Sigmoid colon (tissue), 7 donors: ENCODE measurements around the gene GPC6. TPM values are rescaled to one million over a fixed set of nuclear protein-coding genes. Genes with fewer than 3 reads are reported as not detected.

Source experiments
- DNase-seq: peaks from one replicate; pipeline ENCODE4 v3.0.0-alpha.2; 2019
- H3K27ac ChIP-seq, 4 donors: fragments of 200-600 bp; sonication (generic); one replicate each; pipeline ENCODE4 v1.5.1; 2016 to 2019; ENCODE audit warnings: mild to moderate bottlenecking in 1 of 4
- H3K27me3 ChIP-seq, 3 donors: fragments of 200-600 bp; sonication (generic); one replicate each; pipeline ENCODE4 v1.5.1; 2019; ENCODE audit warnings: mild to moderate bottlenecking in 1 of 3
- H3K36me3 ChIP-seq, 4 donors: fragments of 200-600 bp; sonication (generic); one replicate each; pipeline ENCODE4 v1.5.1; 2016 to 2019
- H3K4me1 ChIP-seq, 4 donors: fragments of 200-600 bp; sonication (generic); one replicate each; pipeline ENCODE4 v1.5.1; 2017 to 2019
- H3K4me3 ChIP-seq, 4 donors: fragments of 200-600 bp; sonication (generic); one replicate each; pipeline ENCODE4 v1.5.1; 2017 to 2019; ENCODE audit warnings: mild to moderate bottlenecking in 2 of 4, moderate library complexity in 1 of 4
- H3K9me3 ChIP-seq, 4 donors: fragments of 200-600 bp in 3 of 4; sonication (generic) in 3 of 4; one replicate each; pipeline versions ENCODE4 v1.5.1 to v1.6.1; 2013 to 2019
- EP300 ChIP-seq, 4 donors: sonication (generic); formaldehyde crosslinking; IDR thresholded peaks; one replicate each; pipeline ENCODE4 v1.6.1; 2017; ENCODE audit warnings: antibody characterized with exemption in 4 of 4
- POLR2A ChIP-seq, 2 donors: fragments of 450-650 bp; IDR thresholded peaks; one replicate each; pipeline ENCODE4 v1.6.1; 2016; ENCODE audit warnings: antibody characterized with exemption in 2 of 2, mild to moderate bottlenecking in 2 of 2, moderate library complexity in 2 of 2
- POLR2AphosphoS5 ChIP-seq, 4 donors: sonication (generic); formaldehyde crosslinking; IDR thresholded peaks; one replicate each; pipeline ENCODE4 v1.6.1; 2017; ENCODE audit warnings: antibody characterized with exemption in 4 of 4
- WGBS, 2 donors: extraction: QIAGEN DNeasy Blood & Tissue Kit; methylation state at CpG; one replicate each; pipeline ENCODE4 v1.1.7; 2013; 5-methylcytosine and 5-hydroxymethylcytosine counted together
- intact Hi-C: fragments of 100-400 bp; cut with DNase I; formaldehyde crosslinking; loops from one replicate; pipeline ENCODE4 v1.15.1; 2023
- polyA plus RNA-seq, 3 donors: library from polyadenylated mRNA; stranded (reverse); fragments of 200-250 nt; gene quantifications; one replicate each; pipeline ENCODE4 v1.2.3, GENCODE V29; 2013
- total RNA-seq, 4 donors: library from RNA; depleted of rRNA; stranded (reverse); fragments of >200 nt; gene quantifications; one replicate each; pipeline ENCODE4 v1.1.0, GENCODE V29; 2016
- TF ChIP-seq, protein P1 (sequence below), 4 experiments: fragments of 450-650 bp in 3 of 4; fragments of 200-600 bp in 1 of 4; IDR thresholded peaks; one replicate each; pipeline ENCODE4 v1.5.1; 2016 to 2019; ENCODE audit warnings: antibody characterized with exemption in 4 of 4, mild to moderate bottlenecking in 3 of 4, moderate library complexity in 2 of 4
- donor health status: healthy with polysubstance abuse.
- donor health status: Bipolar disorder and iron deficiency.
- donor health status: healthy.

GPC6 gene
- total and polyA plus RNA-seq, 7 donors = 0.23 to 27.5 (median 14.4) TPM

GRCh38 chr13:94305463-94305862 lies 1078.9 kb downstream of the GPC6 start:
- H3K27ac ChIP-seq = peak overlapping the region in 1 of 4 donors; percentile 16
- 38 to 57% methylated on average over 1 of the region's 1 CpG for WGBS, 2 donors
- H3K9me3 ChIP-seq = no peaks in the 10 kb centered on the region
- peaks cover 0 to 27% (median 15%) of the 10 kb centered on the region in 4 donors for H3K4me1 ChIP-seq
- TF ChIP-seq, protein P1, sequence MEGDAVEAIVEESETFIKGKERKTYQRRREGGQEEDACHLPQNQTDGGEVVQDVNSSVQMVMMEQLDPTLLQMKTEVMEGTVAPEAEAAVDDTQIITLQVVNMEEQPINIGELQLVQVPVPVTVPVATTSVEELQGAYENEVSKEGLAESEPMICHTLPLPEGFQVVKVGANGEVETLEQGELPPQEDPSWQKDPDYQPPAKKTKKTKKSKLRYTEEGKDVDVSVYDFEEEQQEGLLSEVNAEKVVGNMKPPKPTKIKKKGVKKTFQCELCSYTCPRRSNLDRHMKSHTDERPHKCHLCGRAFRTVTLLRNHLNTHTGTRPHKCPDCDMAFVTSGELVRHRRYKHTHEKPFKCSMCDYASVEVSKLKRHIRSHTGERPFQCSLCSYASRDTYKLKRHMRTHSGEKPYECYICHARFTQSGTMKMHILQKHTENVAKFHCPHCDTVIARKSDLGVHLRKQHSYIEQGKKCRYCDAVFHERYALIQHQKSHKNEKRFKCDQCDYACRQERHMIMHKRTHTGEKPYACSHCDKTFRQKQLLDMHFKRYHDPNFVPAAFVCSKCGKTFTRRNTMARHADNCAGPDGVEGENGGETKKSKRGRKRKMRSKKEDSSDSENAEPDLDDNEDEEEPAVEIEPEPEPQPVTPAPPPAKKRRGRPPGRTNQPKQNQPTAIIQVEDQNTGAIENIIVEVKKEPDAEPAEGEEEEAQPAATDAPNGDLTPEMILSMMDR (IDR thresholded peaks at IDR 0.05) = no peak
- TF ChIP-seq EP300 (IDR thresholded peaks at IDR 0.05) (no peak), POLR2AphosphoS5 (IDR thresholded peaks at IDR 0.05) (no peak), POLR2A (IDR thresholded peaks at IDR 0.05) (no peak)
- no peaks in the 10 kb centered on the region for H3K36me3 ChIP-seq
- no peaks in the 10 kb centered on the region for H3K27me3 ChIP-seq
- intact Hi-C loops = no loop called here
- no peak for DNase-seq
- no peak overlapping the region for H3K4me3 ChIP-seq

- peaks cover 0 to 29% (median 19%) of the 10 kb centered on the region in 4 donors for H3K4me1 ChIP-seq
- intact Hi-C loops = no loop called here
- DNase-seq = no peak
- H3K27me3 ChIP-seq = no peaks in the 10 kb centered on the region
- 86 to 93% methylated on average over 4 of the region's 4 CpGs for WGBS, 2 donors
- H3K27ac ChIP-seq = peak overlapping the region in 1 of 4 donors; percentile 16
- H3K36me3 ChIP-seq = no peaks in the 10 kb centered on the region
- TF ChIP-seq POLR2AphosphoS5 (IDR thresholded peaks at IDR 0.05) = no peak
- TF ChIP-seq EP300 (IDR thresholded peaks at IDR 0.05) = no peak
- TF ChIP-seq, protein P1 (IDR thresholded peaks at IDR 0.05) = no peak
- no peak for TF ChIP-seq POLR2A (IDR thresholded peaks at IDR 0.05)
- no peaks in the 10 kb centered on the region for H3K9me3 ChIP-seq
- no peak overlapping the region for H3K4me3 ChIP-seq
Measured at GRCh38 chr13:94305934-94306333, 1079.3 kb downstream of the GPC6 start.

DNA sequence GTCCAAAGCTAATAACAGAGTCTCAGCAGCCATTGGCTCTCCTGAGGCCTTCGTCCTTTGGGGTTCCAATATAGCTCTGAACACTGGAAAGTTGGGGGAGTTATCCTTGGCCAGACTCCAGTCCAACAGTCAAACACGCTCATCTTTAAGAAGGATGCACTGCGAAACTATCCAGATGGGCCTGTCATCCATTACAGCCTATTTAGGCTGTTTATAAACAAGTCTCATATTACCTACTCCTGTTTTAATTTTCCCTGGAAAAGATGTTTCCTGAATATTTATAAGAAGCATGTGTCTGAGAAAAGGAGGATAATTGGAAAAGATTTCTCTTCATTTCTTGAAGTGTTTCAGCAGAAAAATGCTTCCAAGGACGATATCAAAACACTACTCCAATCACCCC lies 1082.2 kb downstream of the GPC6 start:
- Histone ChIP-seq H3K9me3 (no peaks in the 10 kb centered on the region), H3K27me3 (no peaks in the 10 kb centered on the region), H3K27ac (peak overlapping the region in 1 of 4 donors; percentile 40), H3K36me3 (no peaks in the 10 kb centered on the region), H3K4me1 (peaks cover 2 to 29% (median 21%) of the 10 kb centered on the region in 4 donors), H3K4me3 (no peak overlapping the region)
- intact Hi-C loops = no loop called here
- 87 to 91% methylated on average over 4 of the region's 4 CpGs for WGBS, 2 donors
- TF ChIP-seq, protein P1 (IDR thresholded peaks at IDR 0.05) = no peak
- TF ChIP-seq EP300 (IDR thresholded peaks at IDR 0.05) (no peak), POLR2AphosphoS5 (IDR thresholded peaks at IDR 0.05) (no peak), POLR2A (IDR thresholded peaks at IDR 0.05) (no peak)
- DNase-seq = no peak

DNA sequence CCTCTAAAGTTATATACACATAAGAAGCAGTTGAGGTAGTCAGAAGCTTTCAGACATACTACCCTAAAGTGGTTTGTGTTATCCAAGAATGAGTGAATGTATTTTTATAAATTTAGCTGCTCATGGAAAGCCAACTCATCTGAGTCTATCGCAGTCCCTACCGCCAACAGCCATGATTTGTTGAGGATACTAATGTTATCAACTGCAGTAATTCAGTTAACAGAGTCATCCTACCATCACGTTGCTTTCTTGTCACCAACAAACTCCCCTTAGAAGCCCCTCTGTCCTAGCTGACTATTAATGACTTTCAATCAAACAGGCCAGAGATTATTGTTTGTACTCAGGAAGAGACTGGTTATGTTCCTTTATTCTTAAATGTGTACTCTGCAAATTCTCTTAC lies 1083.0 kb downstream of the GPC6 start:
- Histone ChIP-seq H3K27ac (peak overlapping the region in 2 of 4 donors; percentile 21 to 40), H3K27me3 (no peaks in the 10 kb centered on the region), H3K36me3 (no peaks in the 10 kb centered on the region), H3K4me1 (peaks cover 2 to 27% (median 21%) of the 10 kb centered on the region in 4 donors), H3K9me3 (no peaks in the 10 kb centered on the region), H3K4me3 (no peak overlapping the region)
- 94 to 96% methylated on average over 3 of the region's 3 CpGs for WGBS, 2 donors
- intact Hi-C loops = no loop called here
- DNase-seq = no peak
- TF ChIP-seq, protein P1 (IDR thresholded peaks at IDR 0.05) = no peak
- TF ChIP-seq POLR2A (IDR thresholded peaks at IDR 0.05) (no peak), POLR2AphosphoS5 (IDR thresholded peaks at IDR 0.05) (no peak)
